Right atrium auricular region (tissue), 2 donors: ENCODE results near the gene INPP4B. TPM values are rescaled to one million over a fixed set of nuclear protein-coding genes. Genes with fewer than 3 reads are reported as not detected.

ENCODE experiments used
- DNase-seq: peaks from one replicate; pipeline ENCODE4 v3.0.0-alpha.2; 2019; ENCODE audit warnings: low spot score
- H3K27ac ChIP-seq, 2 donors: fragments of 200-600 bp; sonication (generic); 1 replicate in 1 of 2; 2 replicates in 1 of 2; pipeline ENCODE4 v1.5.1; 2016 to 2019
- H3K27me3 ChIP-seq, 2 donors: fragments of 200-600 bp; sonication (generic); one replicate each; pipeline versions ENCODE4 v1.5.1 to v1.6.0; 2017 to 2019
- H3K36me3 ChIP-seq: fragments of 200-600 bp; sonication (generic); one replicate; pipeline ENCODE4 v1.5.1; 2016
- H3K4me1 ChIP-seq, 2 donors: fragments of 200-600 bp; sonication (generic); one replicate each; pipeline versions ENCODE4 v1.5.1 to v1.6.0; 2017 to 2019
- H3K4me3 ChIP-seq, 2 donors: fragments of 200-600 bp; sonication (generic); 1 replicate in 1 of 2; 2 replicates in 1 of 2; pipeline ENCODE4 v1.5.1; 2017 to 2019; ENCODE audit warnings: mild to moderate bottlenecking in 1 of 2, moderate library complexity in 1 of 2
- H3K9me3 ChIP-seq, 2 donors: fragments of 200-600 bp; sonication (generic); one replicate each; pipeline ENCODE4 v1.5.1; 2019
- CTCF ChIP-seq, 2 donors: fragments of 200-600 bp; sonication (generic); IDR thresholded peaks; one replicate each; pipeline ENCODE4 v1.5.1; 2019; ENCODE audit warnings: antibody characterized with exemption in 2 of 2
- total RNA-seq, 2 donors: library from RNA; depleted of rRNA; stranded (reverse); fragments of >200 nt; gene quantifications; one replicate each; pipeline ENCODE4 v1.1.0, GENCODE V29; 2016

INPP4B gene
- total RNA-seq, 2 donors from 2014 or later: 14.8 to 15.3 TPM

DNA sequence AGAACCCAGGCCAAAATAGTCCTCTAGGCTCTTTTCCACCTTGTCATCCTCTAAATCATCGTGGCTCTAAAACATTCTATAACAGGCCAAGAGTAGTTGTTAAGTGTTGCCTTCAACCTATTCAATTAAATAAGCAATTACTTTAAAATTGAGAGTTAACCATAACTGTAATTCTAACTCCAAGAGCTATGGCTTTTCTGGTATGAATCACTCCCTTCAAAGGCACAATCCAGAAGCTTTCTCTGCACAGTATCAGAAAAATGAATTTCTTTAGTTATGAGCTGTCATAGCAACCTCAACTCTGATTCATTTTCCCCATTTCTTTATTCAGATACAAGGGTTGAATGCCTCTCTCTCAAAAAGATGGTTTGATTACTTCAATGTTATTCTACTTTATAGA lies 21.7 kb downstream of the INPP4B start:
- TF ChIP-seq CTCF (IDR thresholded peaks at IDR 0.05): no peak
- H3K27me3 ChIP-seq: no peaks in the 10 kb centered on the region
- DNase-seq: no peak
- H3K27ac ChIP-seq: no peak overlapping the region
- no peaks in the 10 kb centered on the region for H3K4me1 ChIP-seq
- H3K9me3 ChIP-seq: no peaks in the 10 kb centered on the region
- no peak overlapping the region for H3K4me3 ChIP-seq
- no peaks in the 10 kb centered on the region for H3K36me3 ChIP-seq

GRCh38 chr4:142823796-142824195 lies 22.3 kb downstream of the INPP4B start:
- H3K27ac ChIP-seq: no peak overlapping the region
- H3K4me1 ChIP-seq: no peaks in the 10 kb centered on the region
- no peaks in the 10 kb centered on the region for H3K36me3 ChIP-seq
- no peak overlapping the region for H3K4me3 ChIP-seq
- H3K27me3 ChIP-seq: no peaks in the 10 kb centered on the region
- no peak for DNase-seq
- TF ChIP-seq CTCF (IDR thresholded peaks at IDR 0.05): no peak
- H3K9me3 ChIP-seq: no peaks in the 10 kb centered on the region

DNA sequence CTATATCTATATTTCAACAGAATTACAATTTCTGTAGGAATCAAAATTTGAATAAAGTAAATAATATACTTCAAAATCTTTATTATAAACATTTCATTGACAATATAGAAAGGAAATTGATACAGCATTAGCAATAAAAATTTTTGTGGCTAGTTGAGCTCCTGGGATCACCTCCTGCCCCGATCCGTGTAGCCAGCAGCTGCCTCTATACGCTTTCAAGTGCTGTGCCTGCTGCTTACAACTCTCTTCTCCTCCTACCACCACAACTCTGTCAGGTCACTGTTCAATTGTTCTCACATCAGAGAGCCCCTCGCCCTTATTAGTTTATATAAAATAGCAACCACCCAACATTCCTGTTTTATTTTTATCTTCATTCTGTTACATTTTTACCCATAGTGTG lies 27.6 kb downstream of the INPP4B start:
- H3K27ac ChIP-seq: no peak overlapping the region
- no peak for DNase-seq
- H3K9me3 ChIP-seq: no peaks in the 10 kb centered on the region
- no peak overlapping the region for H3K4me3 ChIP-seq
- no peak for TF ChIP-seq CTCF (IDR thresholded peaks at IDR 0.05)
- no peaks in the 10 kb centered on the region for H3K36me3 ChIP-seq
- no peaks in the 10 kb centered on the region for H3K27me3 ChIP-seq
- H3K4me1 ChIP-seq: peaks cover 0 to 10% of the 10 kb centered on the region in 2 donors

- H3K27ac ChIP-seq: peak overlapping the region in 1 of 2 donors; percentile 45
- no peaks in the 10 kb centered on the region for H3K27me3 ChIP-seq
- no peak for DNase-seq
- no peaks in the 10 kb centered on the region for H3K9me3 ChIP-seq
- H3K4me1 ChIP-seq: peaks cover 0 to 10% of the 10 kb centered on the region in 2 donors
- H3K36me3 ChIP-seq: no peaks in the 10 kb centered on the region
- no peak overlapping the region for H3K4me3 ChIP-seq
- TF ChIP-seq CTCF (IDR thresholded peaks at IDR 0.05): no peak
Observed at GRCh38 chr4:142818031-142818430, 28.1 kb downstream of the INPP4B start.

DNA sequence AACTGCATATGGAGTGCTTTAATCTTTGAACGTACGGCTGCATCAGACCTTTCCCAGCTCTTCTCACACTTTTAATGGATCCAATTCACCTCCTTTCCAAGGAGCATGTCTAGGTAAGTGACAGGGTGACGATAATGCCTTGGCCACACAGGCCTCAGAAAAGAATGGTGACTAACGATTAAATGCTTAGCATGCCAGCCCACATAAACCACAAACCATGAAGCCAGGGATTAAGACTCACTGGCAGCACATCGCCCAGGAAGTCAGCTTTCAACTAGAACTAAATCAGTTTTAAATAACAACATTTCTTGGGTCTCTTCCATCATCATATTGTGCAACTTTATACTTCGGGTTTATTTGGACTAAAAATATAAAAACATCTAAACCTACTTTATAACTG lies 28.7 kb downstream of the INPP4B start:
- no peak for DNase-seq
- Histone ChIP-seq H3K9me3 (no peaks in the 10 kb centered on the region), H3K27me3 (no peaks in the 10 kb centered on the region), H3K4me3 (no peak overlapping the region), H3K4me1 (peaks cover 0 to 10% of the 10 kb centered on the region in 2 donors), H3K27ac (peak overlapping the region in 1 of 2 donors; percentile 45), H3K36me3 (no peaks in the 10 kb centered on the region)
- no peak for TF ChIP-seq CTCF (IDR thresholded peaks at IDR 0.05)

DNA sequence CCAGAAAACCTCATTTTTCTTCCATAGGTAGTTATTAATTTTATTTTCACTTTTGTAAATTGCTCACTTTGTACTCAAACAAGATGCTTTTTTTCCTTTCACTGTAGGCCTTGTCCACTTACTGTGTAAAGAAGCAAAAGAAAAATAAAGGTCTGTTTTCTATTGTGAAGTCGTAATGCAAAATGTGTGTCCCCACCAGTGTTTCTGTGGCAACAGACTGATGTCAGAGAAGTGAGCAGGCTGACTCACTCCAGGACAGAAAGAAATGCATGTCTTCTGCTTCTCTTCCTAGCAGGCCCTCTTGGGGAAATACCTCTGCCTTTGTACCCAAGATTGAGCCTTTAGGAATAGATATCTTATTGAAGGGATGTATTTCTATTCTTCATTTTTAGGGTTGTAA lies 30.3 kb downstream of the INPP4B start:
- Histone ChIP-seq H3K9me3 (no peaks in the 10 kb centered on the region), H3K27me3 (no peaks in the 10 kb centered on the region), H3K27ac (no peak overlapping the region), H3K4me1 (peaks cover 0 to 10% of the 10 kb centered on the region in 2 donors), H3K36me3 (no peaks in the 10 kb centered on the region), H3K4me3 (no peak overlapping the region)
- TF ChIP-seq CTCF (IDR thresholded peaks at IDR 0.05): no peak
- DNase-seq: no peak
